Measurements from ENCODE around the gene PSMG4. TPM values are rescaled to one million over a fixed set of nuclear protein-coding genes. Genes with fewer than 3 reads are reported as not detected.

Gene PSMG4
- total and polyA plus RNA-seq, 10 of the 15 experiments (the other 5 are each of a cell fraction or from before 2014, with no cell fraction given), result 7.1 to 62.6 (median 29.8) TPM

GRCh38 chr6:3285049-3285639, 26.4 kb downstream of the PSMG4 start (continued):
- TF ChIP-seq PRDM15 (CRISPR knock-in tag; IDR thresholded peaks at IDR 0.05) (no peak), HCFC1 (IDR thresholded peaks at IDR 0.05; ENCODE audit: low read length) (no peak)

GRCh38 chr6:3285732-3286131, 27.0 kb downstream of the PSMG4 start:
- in situ Hi-C loops (cut with MboI), result no loop called here
- no peaks in the 10 kb centered on the region; a peak in 1 of 4 replicates for H3K36me3 ChIP-seq (ENCODE audit: control insufficient read depth in 2 of 2, insufficient read depth in 2 of 2, low read length in 1 of 2)
- ChIA-PET SMC1A (ENCODE audit: uncharacterized antibody, unreplicated experiment) (interaction anchor here (0.6 to 1.5 kb wide), 5 partner anchors 35 to 239 kb away, joined by 3 to 4 read pairs (median 3); no protein-coding TSS in a partner anchor), CTCF (interaction anchor here (0.8 to 1.6 kb wide), 2 partner anchors 126 to 167 kb away, joined by 3 read pairs; no protein-coding TSS in a partner anchor), RAD21 (ENCODE audit: unreplicated experiment) (interaction anchor here (0.8 kb wide), 1 partner anchor 48 kb away, joined by 3 read pairs; no protein-coding TSS in a partner anchor), POLR2A (no interaction called here)
- no peak for ATAC-seq
- no peak overlapping the region for H2AFZ ChIP-seq (ENCODE audit: control insufficient read depth, low read depth, low read length)
- H3K27ac ChIP-seq (ENCODE audit: control insufficient read depth, insufficient read depth), result no peak overlapping the region
- H3K4me1 ChIP-seq (ENCODE audit: control insufficient read depth, insufficient read depth, low read length), result no peaks in the 10 kb centered on the region
- no peak overlapping the region for H3K4me2 ChIP-seq (ENCODE audit: control insufficient read depth, insufficient read depth)
- H3K4me3 ChIP-seq, result no peak overlapping the region
- WGBS (ENCODE audit: insufficient coverage, insufficient replicate concordance, low lambda C conversion rate, missing lambda C conversion rate), result 84% methylated on average over 14 of the region's 14 CpGs
- no peaks in the 10 kb centered on the region for H4K20me1 ChIP-seq (ENCODE audit: control insufficient read depth, insufficient read depth)
- no peak for FAIRE-seq
- H3K9me3 ChIP-seq (replicated peaks; ENCODE audit: control insufficient read depth, insufficient read depth, low read length), result no peaks in the 10 kb centered on the region
- BruUV-seq (replicated peaks), result no TSS peak
- no peak for DNase-seq (ENCODE audit: low read depth, low spot score)
- H3K79me2 ChIP-seq (ENCODE audit: control insufficient read depth, insufficient read depth, low read length), result no peaks in the 10 kb centered on the region
- intact Hi-C loops (cut with micrococcal nuclease; ENCODE audit: unreplicated experiment), result no loop called here
- H3K27me3 ChIP-seq (replicated peaks in 1 of 2; ENCODE audit: control insufficient read depth in 2 of 2, insufficient read depth in 2 of 2, low read length in 1 of 2), result no peaks in the 10 kb centered on the region
- no peak overlapping the region for H3K9ac ChIP-seq (ENCODE audit: control insufficient read depth, insufficient read depth, low read length)
- TF ChIP-seq IRF4 (IDR thresholded peaks at IDR 0.05; ENCODE audit: low read depth, low read length) (no peak), SREBF1 (IDR thresholded peaks at IDR 0.05; ENCODE audit: low read length) (no peak), NR2C1 (IDR thresholded peaks at IDR 0.05) (no peak), SIX5 (IDR thresholded peaks at IDR 0.05; ENCODE audit: low read depth, low read length, severe bottlenecking) (no peak), FOS (IDR thresholded peaks at IDR 0.05; ENCODE audit: borderline replicate concordance, extremely low read depth, insufficient read length) (no peak), PKNOX1 (IDR thresholded peaks at IDR 0.05) (no peak), MEF2B (IDR thresholded peaks at IDR 0.05; ENCODE audit: partially characterized antibody, poor library complexity, severe bottlenecking) (no peak), ZNF687 (IDR thresholded peaks at IDR 0.05) (no peak), MYC (IDR thresholded peaks at IDR 0.05; ENCODE audit: insufficient read depth, insufficient read length, insufficient replicate concordance, low read length, severe bottlenecking) (no peak), ZNF24 (IDR thresholded peaks at IDR 0.05) (no peak), EP300 (IDR thresholded peaks at IDR 0.05; ENCODE audit: borderline replicate concordance in 1 of 2, control insufficient read depth in 1 of 2, low read depth in 2 of 2, low read length in 2 of 2) (no peak)

All from GM12878 (cell line).